ENCODE data around the gene ARHGAP12.

- TF ChIP-seq CTCF (IDR thresholded peaks at IDR 0.05) (no peak), EZH2 (IDR thresholded peaks at IDR 0.05) (no peak)
Observed at GRCh38 chr10:31959461-31960173, 31.0 kb upstream of the ARHGAP12 start.

Data from neural progenitor cell (in vitro differentiated cells).